Body of pancreas (tissue), 4 donors: Measurements from ENCODE around the gene SORT1.

Experiments used
- POLR2A ChIP-seq, 3 donors: fragments of 450-650 bp; IDR thresholded peaks; one replicate each; pipeline ENCODE4 v1.6.1; 2016; ENCODE audit warnings: antibody characterized with exemption in 3 of 3, mild to moderate bottlenecking in 2 of 3
- TF ChIP-seq, protein P1 (sequence below), 7 experiments: fragments of 450-650 bp in 4 of 7; fragments of 200-600 bp in 3 of 7; sonication (generic) in 3 of 7; IDR thresholded peaks; one replicate each; pipeline ENCODE4 v1.5.1; 2016 to 2019; ENCODE audit warnings: antibody characterized with exemption in 7 of 7

DNA sequence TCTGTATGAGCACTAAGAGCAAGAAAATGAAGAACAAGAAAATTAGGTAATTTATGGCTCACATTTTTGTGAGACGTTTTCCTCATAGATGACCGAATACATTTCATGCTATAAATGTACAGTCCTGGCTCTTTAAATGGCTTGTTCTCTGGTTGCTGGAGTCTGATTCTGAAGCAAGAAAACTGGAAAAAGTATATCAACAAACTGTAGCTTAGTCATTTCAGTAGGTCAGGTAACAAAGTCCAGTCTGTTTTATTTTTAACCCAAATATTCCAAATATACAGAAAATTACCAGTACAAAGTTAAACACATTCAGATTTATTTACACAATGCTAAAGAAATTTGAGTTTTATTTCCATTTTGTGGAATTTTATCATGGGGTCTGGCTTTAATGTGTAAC, 88.4 kb downstream of the SORT1 start:
- TF ChIP-seq, protein P1, sequence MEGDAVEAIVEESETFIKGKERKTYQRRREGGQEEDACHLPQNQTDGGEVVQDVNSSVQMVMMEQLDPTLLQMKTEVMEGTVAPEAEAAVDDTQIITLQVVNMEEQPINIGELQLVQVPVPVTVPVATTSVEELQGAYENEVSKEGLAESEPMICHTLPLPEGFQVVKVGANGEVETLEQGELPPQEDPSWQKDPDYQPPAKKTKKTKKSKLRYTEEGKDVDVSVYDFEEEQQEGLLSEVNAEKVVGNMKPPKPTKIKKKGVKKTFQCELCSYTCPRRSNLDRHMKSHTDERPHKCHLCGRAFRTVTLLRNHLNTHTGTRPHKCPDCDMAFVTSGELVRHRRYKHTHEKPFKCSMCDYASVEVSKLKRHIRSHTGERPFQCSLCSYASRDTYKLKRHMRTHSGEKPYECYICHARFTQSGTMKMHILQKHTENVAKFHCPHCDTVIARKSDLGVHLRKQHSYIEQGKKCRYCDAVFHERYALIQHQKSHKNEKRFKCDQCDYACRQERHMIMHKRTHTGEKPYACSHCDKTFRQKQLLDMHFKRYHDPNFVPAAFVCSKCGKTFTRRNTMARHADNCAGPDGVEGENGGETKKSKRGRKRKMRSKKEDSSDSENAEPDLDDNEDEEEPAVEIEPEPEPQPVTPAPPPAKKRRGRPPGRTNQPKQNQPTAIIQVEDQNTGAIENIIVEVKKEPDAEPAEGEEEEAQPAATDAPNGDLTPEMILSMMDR (IDR thresholded peaks at IDR 0.05) = no peak
- no peak for TF ChIP-seq POLR2A (IDR thresholded peaks at IDR 0.05)
